WTC11 (cell line): ENCODE results near the gene ZFR2. TPM values are rescaled to one million over a fixed set of nuclear protein-coding genes. Genes with fewer than 3 reads are reported as not detected.

Experiments
- ATAC-seq: fragments of 200-7000 bp; cut with Tn5 transposase; 2 replicates; pipeline ENCODE4 v1.10.0; 2021; ENCODE audit warnings: mild to moderate bottlenecking, moderate library complexity
- CTCF ChIA-PET: fragments of 300-600 bp; sonication (Branson Sonifier 250); formaldehyde crosslinking; loops from one replicate; lab custom pipeline; 2021; ENCODE audit warnings: antibody characterized with exemption; lab: Charles Lee
- POLR2A ChIA-PET: fragments of 350-600 bp; sonication (Branson Sonifier 250); formaldehyde crosslinking; loops from one replicate; lab custom pipeline; 2021; ENCODE audit warnings: antibody characterized with exemption; lab: Charles Lee
- DNase-seq: peaks from one replicate; pipeline ENCODE4 v3.0.0; 2021; ENCODE audit warnings: low spot score
- H3K27ac Mint-ChIP-seq: 2 replicates; pipeline ENCODE4 v1.8.0; 2021; ENCODE audit warnings: mixed read lengths
- H3K27me3 Mint-ChIP-seq: 2 replicates; pipeline ENCODE4 v1.8.0; 2021; ENCODE audit warnings: low read depth, mild to moderate bottlenecking, moderate library complexity, mixed read lengths
- H3K36me3 Mint-ChIP-seq: 2 replicates; pipeline ENCODE4 v1.8.0; 2021; ENCODE audit warnings: mixed read lengths
- H3K4me1 Mint-ChIP-seq: 2 replicates; pipeline ENCODE4 v1.8.0; 2022; ENCODE audit warnings: mixed read lengths
- H3K4me3 Mint-ChIP-seq: 2 replicates; pipeline ENCODE4 v1.8.0; 2021; ENCODE audit warnings: mild to moderate bottlenecking, moderate library complexity, mixed read lengths
- H3K9me3 Mint-ChIP-seq: 2 replicates; pipeline ENCODE4 v1.8.0; 2021; ENCODE audit warnings: mixed read lengths
- E2F1 ChIP-seq: sonication (generic); formaldehyde crosslinking; IDR thresholded peaks from 2 replicates; pipeline ENCODE4 v1.8.0; 2022; ENCODE audit warnings: mild to moderate bottlenecking, missing genetic modification reagents
- FOXK1 ChIP-seq: sonication (generic); formaldehyde crosslinking; IDR thresholded peaks from 2 replicates; pipeline ENCODE4 v1.8.0; 2022; ENCODE audit warnings: mild to moderate bottlenecking, moderate library complexity, missing genetic modification reagents
- FOXP1 ChIP-seq: sonication (generic); formaldehyde crosslinking; IDR thresholded peaks from 2 replicates; pipeline ENCODE4 v1.8.0; 2022; ENCODE audit warnings: missing genetic modification reagents, mild to moderate bottlenecking, moderate library complexity, borderline replicate concordance
- IRF2 ChIP-seq: sonication (generic); formaldehyde crosslinking; IDR thresholded peaks from 2 replicates; pipeline ENCODE4 v1.8.0; 2022; ENCODE audit warnings: low read depth, missing genetic modification reagents, borderline replicate concordance
- MLX ChIP-seq: sonication (generic); formaldehyde crosslinking; IDR thresholded peaks from 2 replicates; pipeline ENCODE4 v1.8.1; 2023; ENCODE audit warnings: mild to moderate bottlenecking, missing genetic modification reagents, moderate library complexity
- NFYB ChIP-seq: sonication (generic); formaldehyde crosslinking; conservative IDR thresholded peaks from 2 replicates; pipeline ENCODE4 v1.8.0; 2022; ENCODE audit warnings: low read depth, missing genetic modification reagents
- PRDM15 ChIP-seq: sonication (generic); formaldehyde crosslinking; IDR thresholded peaks from 2 replicates; pipeline ENCODE4 v1.8.0; 2022; ENCODE audit warnings: missing genetic modification reagents
- SP1 ChIP-seq: sonication (generic); formaldehyde crosslinking; conservative IDR thresholded peaks from 2 replicates; pipeline ENCODE4 v1.8.1; 2022; ENCODE audit warnings: missing genetic modification reagents
- STAT6 ChIP-seq: sonication (generic); formaldehyde crosslinking; conservative IDR thresholded peaks from 2 replicates; pipeline ENCODE4 v1.8.1; 2023; ENCODE audit warnings: mild to moderate bottlenecking, low read depth, missing genetic modification reagents, moderate library complexity
- TEAD4 ChIP-seq: sonication (generic); formaldehyde crosslinking; IDR thresholded peaks from 2 replicates; pipeline ENCODE4 v1.8.0; 2022; ENCODE audit warnings: mild to moderate bottlenecking, missing genetic modification reagents
- USF1 ChIP-seq: sonication (generic); formaldehyde crosslinking; IDR thresholded peaks from 2 replicates; pipeline ENCODE4 v1.8.0; 2022; ENCODE audit warnings: mild to moderate bottlenecking, missing genetic modification reagents
- ZBTB21 ChIP-seq: sonication (generic); formaldehyde crosslinking; IDR thresholded peaks from 2 replicates; pipeline ENCODE4 v1.8.1; 2023; ENCODE audit warnings: mild to moderate bottlenecking, missing genetic modification reagents, borderline replicate concordance
- ZBTB43 ChIP-seq: sonication (generic); formaldehyde crosslinking; IDR thresholded peaks from 2 replicates; pipeline ENCODE4 v1.8.1; 2023; ENCODE audit warnings: mild to moderate bottlenecking, missing genetic modification reagents
- ZNF121 ChIP-seq: sonication (generic); formaldehyde crosslinking; IDR thresholded peaks from 2 replicates; pipeline ENCODE4 v1.8.0; 2023; ENCODE audit warnings: missing genetic modification reagents
- ZNF138 ChIP-seq: sonication (generic); formaldehyde crosslinking; conservative IDR thresholded peaks from 2 replicates; pipeline ENCODE4 v1.8.1; 2022; ENCODE audit warnings: mild to moderate bottlenecking, moderate library complexity, missing genetic modification reagents
- ZNF219 ChIP-seq: sonication (generic); formaldehyde crosslinking; IDR thresholded peaks from 2 replicates; pipeline ENCODE4 v1.8.0; 2023; ENCODE audit warnings: missing genetic modification reagents, mild to moderate bottlenecking, borderline replicate concordance
- ZNF396 ChIP-seq: fragments of 250-450 bp; sonication (Bioruptor Pico); IDR thresholded peaks from 2 replicates; pipeline ENCODE4 v1.8.0; 2021; ENCODE audit warnings: mild to moderate bottlenecking, moderate library complexity, borderline replicate concordance
- total RNA-seq: library from RNA; stranded (reverse); gene quantifications from 3 replicates; pipeline ENCODE4 v1.2.3, GENCODE V29; 2021

ZFR2 gene
- total RNA-seq, 1 experiment from 2014 or later: 17.5 TPM

- Mint-ChIP-seq H3K27me3 (peaks cover 6% of the 10 kb centered on the region), H3K36me3 (peaks cover 45% of the 10 kb centered on the region), H3K4me1 (no peaks in the 10 kb centered on the region), H3K4me3 (no peak overlapping the region), H3K9me3 (peaks cover 29% of the 10 kb centered on the region), H3K27ac (no peak overlapping the region)
- POLR2A ChIA-PET: no interaction called here
- ATAC-seq (no peak), DNase-seq (no peak)
- CTCF ChIA-PET: no interaction called here
- TF ChIP-seq IRF2 (no peak), ZBTB43 (CRISPR knock-in tag) (no peak), FOXP1 (CRISPR knock-in tag) (no peak), FOXK1 (CRISPR knock-in tag) (no peak)
Measured at GRCh38 chr19:3855320-3855719, 13.5 kb downstream of the ZFR2 start.

- Mint-ChIP-seq H3K4me3 (no peak overlapping the region), H3K27ac (no peak overlapping the region), H3K4me1 (no peaks in the 10 kb centered on the region), H3K36me3 (peaks cover 44% of the 10 kb centered on the region), H3K27me3 (peaks cover 11% of the 10 kb centered on the region), H3K9me3 (peaks cover 35% of the 10 kb centered on the region)
- CTCF ChIA-PET: interaction anchor here (0.6 to 1.6 kb wide), 4 partner anchors 28 to 287 kb away, joined by 3 to 7 read pairs (median 3); partner anchors contain the start of genes ATCAY and PIAS4
- POLR2A ChIA-PET: interaction anchor here (0.6 kb wide), 1 partner anchor 228 kb away, joined by 6 read pairs; no protein-coding TSS in a partner anchor
- no peak for ATAC-seq
- DNase-seq: peak; percentile 31
- no peak for TF ChIP-seq ZBTB21
- TF ChIP-seq ZNF219 (CRISPR knock-in tag): no peak
- TF ChIP-seq STAT6: no peak
- no peak for TF ChIP-seq TEAD4 (CRISPR knock-in tag)
- no peak for TF ChIP-seq ZNF138 (CRISPR knock-in tag)
- peak; percentile 60; the same call in 1 of the 2 replicates for TF ChIP-seq ZNF121 (CRISPR knock-in tag)
- TF ChIP-seq, all 79 proteins: peak for 1
Measured at GRCh38 chr19:3852614-3853254, 16.1 kb downstream of the ZFR2 start.

- CTCF ChIA-PET: interaction anchor here (0.6 to 1.6 kb wide), 3 partner anchors 29 to 288 kb away, joined by 3 to 7 read pairs (median 3); partner anchors contain the start of gene ATCAY
- TF ChIP-seq IRF2 (no peak), USF1 (CRISPR knock-in tag) (no peak), SP1 (CRISPR knock-in tag) (no peak), PRDM15 (CRISPR knock-in tag) (no peak), MLX (CRISPR knock-in tag) (no peak), ZNF396 (no peak), NFYB (CRISPR knock-in tag) (no peak), E2F1 (CRISPR knock-in tag) (no peak)
Measured at GRCh38 chr19:3852177-3852511, 16.7 kb downstream of the ZFR2 start.

More at GRCh38 chr19:3852177-3852511, 16.7 kb downstream of the ZFR2 start:
- POLR2A ChIA-PET: no interaction called here
- Mint-ChIP-seq H3K4me3 (no peak overlapping the region), H3K9me3 (peaks cover 35% of the 10 kb centered on the region), H3K27me3 (peaks cover 11% of the 10 kb centered on the region), H3K36me3 (peaks cover 44% of the 10 kb centered on the region), H3K4me1 (no peaks in the 10 kb centered on the region), H3K27ac (no peak overlapping the region)
- ATAC-seq: no peak
- no peak for DNase-seq
